Endothelial cell of umbilical vein (primary cell): ENCODE measurements around the gene MRPL44. TPM values are rescaled to one million over a fixed set of nuclear protein-coding genes. Genes with fewer than 3 reads are reported as not detected.

Experiments
- BruUV-seq: library from RNA; stranded (reverse); fragments of 400-500 nt; replicated peaks from 2 replicates; lab custom pipeline; 2021; lab: Mats Ljungman, UMichigan
- CTCF ChIA-PET: fragments of 300-600, 350-600 bp; sonication (Branson Sonifier 250); formaldehyde crosslinking; loops from one replicate; lab custom pipeline; 2021; ENCODE audit warnings: antibody characterized with exemption, inconsistent platforms; lab: Charles Lee
- POLR2A ChIA-PET: fragments of 300-600, 350-600 bp; sonication (Branson Sonifier 250); formaldehyde crosslinking; loops from one replicate; lab custom pipeline; 2021; ENCODE audit warnings: antibody characterized with exemption, inconsistent platforms; lab: Charles Lee
- DNase-seq: peaks from one replicate; pipeline ENCODE4 v3.0.0-alpha.2; 2011; ENCODE audit warnings: low read depth, low spot score
- FAIRE-seq: peaks from 2 replicates; lab custom pipeline; 2011; peaks lifted over from hg19 to GRCh38; lab: Jason Lieb, UNC
- H2AFZ ChIP-seq: 2 replicates; pipeline ENCODE4 v1.6.0; 2012; ENCODE audit warnings: low read depth, low read length, control low read depth, inconsistent platforms
- H3K27ac ChIP-seq: 2 replicates; pipeline ENCODE4 v1.5.1; 2011; ENCODE audit warnings: low read depth, mild to moderate bottlenecking, control low read depth, low read length, moderate library complexity; ENCODE audit not compliant: insufficient read depth
- H3K27me3 ChIP-seq, 2 experiments: 2 replicates each; pipeline versions ENCODE4 v1.6.0 to v1.6.1; 2011; ENCODE audit warnings: low read length in 2 of 2, mixed read lengths in 1 of 2; ENCODE audit not compliant: control insufficient read depth in 2 of 2, insufficient read depth in 2 of 2
- H3K36me3 ChIP-seq, 2 experiments: 2 replicates in 1 of 2; 3 replicates in 1 of 2; pipeline ENCODE4 v1.5.1; 2011; ENCODE audit warnings: low read length in 2 of 2, mild to moderate bottlenecking in 1 of 2, moderate library complexity in 1 of 2; ENCODE audit not compliant: control insufficient read depth in 2 of 2, insufficient read depth in 2 of 2; ENCODE audit errors: extremely low read depth in 1 of 2
- H3K4me1 ChIP-seq: 3 replicates; pipeline ENCODE4 v1.5.1; 2011; ENCODE audit warnings: mild to moderate bottlenecking, low read length; ENCODE audit not compliant: control insufficient read depth, insufficient read depth; ENCODE audit errors: extremely low read depth
- H3K4me2 ChIP-seq: 2 replicates; pipeline ENCODE4 v1.6.1; 2011; ENCODE audit warnings: low read length, control low read depth, mixed read lengths; ENCODE audit not compliant: insufficient read depth
- H3K4me3 ChIP-seq, 3 experiments: fragments of 200-600 bp in 1 of 3; sonication (generic), shearing (Covaris generic) in 1 of 3; replicated peaks in 1 of 3; 2 replicates each; pipeline ENCODE4 v1.5.1; 2011 to 2016; ENCODE audit warnings: control low read depth in 3 of 3, low read length in 3 of 3, mild to moderate bottlenecking in 2 of 3, inconsistent platforms in 1 of 3, low read depth in 1 of 3, moderate library complexity in 1 of 3; ENCODE audit not compliant: insufficient read depth in 1 of 3
- H3K79me2 ChIP-seq: 2 replicates; pipeline ENCODE4 v1.6.0; 2012; ENCODE audit warnings: low read length, inconsistent platforms; ENCODE audit not compliant: control insufficient read depth, insufficient read depth
- H3K9ac ChIP-seq: replicated peaks from 2 replicates; pipeline ENCODE3; 2011; ENCODE audit warnings: low read length, control low read depth; ENCODE audit not compliant: insufficient read depth; ENCODE audit errors: extremely low read depth
- H3K9me1 ChIP-seq: replicated peaks from 3 replicates; pipeline ENCODE4 v1.6.0; 2011; ENCODE audit warnings: mild to moderate bottlenecking, low read length; ENCODE audit not compliant: control insufficient read depth, insufficient read depth; ENCODE audit errors: extremely low read depth
- H3K9me3 ChIP-seq: replicated peaks from 2 replicates; pipeline ENCODE4 v1.5.1; 2012; ENCODE audit warnings: low read length, inconsistent platforms; ENCODE audit not compliant: control insufficient read depth, insufficient read depth
- H4K20me1 ChIP-seq: replicated peaks from 2 replicates; pipeline ENCODE3; 2011; ENCODE audit warnings: mild to moderate bottlenecking, low read length; ENCODE audit not compliant: control insufficient read depth, insufficient read depth; ENCODE audit errors: extremely low read depth
- EZH2 ChIP-seq: IDR thresholded peaks from 2 replicates; pipeline ENCODE4 v1.6.1; 2012; ENCODE audit warnings: borderline replicate concordance, low read depth, mild to moderate bottlenecking, moderate library complexity, low read length, inconsistent platforms; ENCODE audit not compliant: severe bottlenecking
- FOS ChIP-seq: IDR thresholded peaks from 2 replicates; pipeline ENCODE4 v1.6.1; 2011; ENCODE audit warnings: mild to moderate bottlenecking, low read length, moderate library complexity, borderline replicate concordance; ENCODE audit not compliant: insufficient read depth
- GATA2 ChIP-seq: IDR thresholded peaks from 2 replicates; pipeline ENCODE4 v1.7.0; 2011; ENCODE audit warnings: low read depth, mild to moderate bottlenecking, moderate library complexity, mixed read lengths, low read length; ENCODE audit not compliant: insufficient read length, insufficient read depth
- JUN ChIP-seq: IDR thresholded peaks from 2 replicates; pipeline ENCODE4 v1.6.1; 2011; ENCODE audit warnings: borderline replicate concordance, low read depth; ENCODE audit not compliant: insufficient read length, insufficient read depth
- MYC ChIP-seq: IDR thresholded peaks from one replicate; pipeline ENCODE4 v1.6.1; 2011; ENCODE audit warnings: mild to moderate bottlenecking, low read depth, low read length
- POLR2A ChIP-seq: IDR thresholded peaks from 2 replicates; pipeline ENCODE4 v1.6.1; 2012; ENCODE audit warnings: low read depth, mild to moderate bottlenecking, control low read depth, low read length
- POLR2AphosphoS5 ChIP-seq: IDR thresholded peaks from 2 replicates; pipeline ENCODE4 v1.6.1; 2012; ENCODE audit warnings: low read depth, mild to moderate bottlenecking, control low read depth, low read length, moderate library complexity; ENCODE audit not compliant: insufficient read depth
- dilution Hi-C: fragments of 300-500 bp; cut with MboI; formaldehyde crosslinking; loops from one replicate; pipeline ENCODE4 v1.15.0; 2019; ENCODE audit warnings: low sequenced_read_pairs; ENCODE audit not compliant: extremely low pct_ligation_motif_present
- intact Hi-C: fragments of 100-400 bp; cut with micrococcal nuclease; formaldehyde crosslinking; loops from one replicate; pipeline ENCODE4 v1.10.0; 2022
- polyA plus RNA-seq, 4 experiments: library from polyadenylated mRNA; depleted of rRNA in 3 of 4; stranded (reverse) in 3 of 4; unstranded in 1 of 4; fragments of >200 nt; gene quantifications; 2 replicates each; pipeline versions ENCODE4 v1.2.1 to v1.2.3, GENCODE V29; 2011 to 2012; ENCODE audit warnings: missing spikeins in 1 of 4
- total RNA-seq: library from RNA; stranded (reverse); gene quantifications from 2 replicates; pipeline ENCODE4 v1.2.3, GENCODE V29; 2021
- TF ChIP-seq, protein P1 (sequence below): IDR thresholded peaks from 2 replicates; pipeline ENCODE4 v1.6.1; 2011; ENCODE audit not compliant: insufficient read depth, insufficient read length
- TF ChIP-seq, protein P2 (sequence below), 2 donors: IDR thresholded peaks; 1 replicate in 1 of 2; 2 replicates in 1 of 2; pipeline ENCODE4 v1.5.1; 2011; ENCODE audit warnings: low read length in 2 of 2, mild to moderate bottlenecking in 2 of 2, moderate library complexity in 2 of 2, control low read depth in 1 of 2, inconsistent platforms in 1 of 2, low read depth in 1 of 2; ENCODE audit not compliant: insufficient read depth in 1 of 2; ENCODE audit errors: extremely low read depth in 1 of 2

The MRPL44 gene
- total and polyA plus RNA-seq, 2 donors (not counting 3 experiments of a cell fraction or from before 2014, with no cell fraction given): 19.2 to 27.7 TPM

DNA sequence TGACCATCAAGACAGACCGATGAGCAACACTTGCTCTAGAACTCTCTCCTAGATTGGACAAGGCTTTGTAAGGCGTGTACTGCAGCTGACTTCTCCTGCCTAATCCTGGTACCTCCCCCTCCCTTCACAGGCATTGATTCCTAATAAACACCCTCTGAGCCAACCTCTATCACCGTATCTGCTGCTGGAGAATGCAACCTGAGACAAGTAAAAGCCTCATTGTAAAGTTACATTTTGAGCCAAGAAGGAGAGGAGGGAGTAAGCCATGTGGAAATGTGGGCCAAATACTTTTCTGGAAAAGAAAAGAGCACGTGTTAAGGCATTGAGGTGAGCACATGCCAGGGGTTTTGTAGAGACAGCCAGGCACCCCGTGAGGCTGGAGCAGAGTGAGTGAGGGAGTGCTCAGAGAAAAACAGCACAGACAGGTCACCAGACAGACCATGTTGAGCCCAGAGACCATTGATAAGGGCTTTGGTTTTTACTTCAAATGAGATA, 9.5 kb upstream of the MRPL44 start:
- H4K20me1 ChIP-seq: no peaks in the 10 kb centered on the region
- BruUV-seq: no TSS peak
- no peak overlapping the region for H3K4me2 ChIP-seq
- H3K79me2 ChIP-seq: peaks cover 18% of the 10 kb centered on the region
- no peaks in the 10 kb centered on the region for H3K36me3 ChIP-seq
- POLR2A ChIA-PET: no interaction called here
- FAIRE-seq (no peak), DNase-seq (no peak)
- H3K4me3 ChIP-seq: no peak overlapping the region
- H3K9me1 ChIP-seq: no peaks in the 10 kb centered on the region
- no peaks in the 10 kb centered on the region for H3K9me3 ChIP-seq
- dilution Hi-C loops: no loop called here
- H2AFZ ChIP-seq: no peak overlapping the region
- CTCF ChIA-PET: no interaction called here
- no peaks in the 10 kb centered on the region for H3K27me3 ChIP-seq
- no peak overlapping the region for H3K27ac ChIP-seq
- TF ChIP-seq FOS (no peak), POLR2AphosphoS5 (no peak), MYC (no peak), EZH2 (no peak), JUN (no peak), GATA2 (no peak), POLR2A (no peak)
- TF ChIP-seq, protein P1, sequence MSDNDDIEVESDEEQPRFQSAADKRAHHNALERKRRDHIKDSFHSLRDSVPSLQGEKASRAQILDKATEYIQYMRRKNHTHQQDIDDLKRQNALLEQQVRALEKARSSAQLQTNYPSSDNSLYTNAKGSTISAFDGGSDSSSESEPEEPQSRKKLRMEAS: no peak
- TF ChIP-seq, protein P2, sequence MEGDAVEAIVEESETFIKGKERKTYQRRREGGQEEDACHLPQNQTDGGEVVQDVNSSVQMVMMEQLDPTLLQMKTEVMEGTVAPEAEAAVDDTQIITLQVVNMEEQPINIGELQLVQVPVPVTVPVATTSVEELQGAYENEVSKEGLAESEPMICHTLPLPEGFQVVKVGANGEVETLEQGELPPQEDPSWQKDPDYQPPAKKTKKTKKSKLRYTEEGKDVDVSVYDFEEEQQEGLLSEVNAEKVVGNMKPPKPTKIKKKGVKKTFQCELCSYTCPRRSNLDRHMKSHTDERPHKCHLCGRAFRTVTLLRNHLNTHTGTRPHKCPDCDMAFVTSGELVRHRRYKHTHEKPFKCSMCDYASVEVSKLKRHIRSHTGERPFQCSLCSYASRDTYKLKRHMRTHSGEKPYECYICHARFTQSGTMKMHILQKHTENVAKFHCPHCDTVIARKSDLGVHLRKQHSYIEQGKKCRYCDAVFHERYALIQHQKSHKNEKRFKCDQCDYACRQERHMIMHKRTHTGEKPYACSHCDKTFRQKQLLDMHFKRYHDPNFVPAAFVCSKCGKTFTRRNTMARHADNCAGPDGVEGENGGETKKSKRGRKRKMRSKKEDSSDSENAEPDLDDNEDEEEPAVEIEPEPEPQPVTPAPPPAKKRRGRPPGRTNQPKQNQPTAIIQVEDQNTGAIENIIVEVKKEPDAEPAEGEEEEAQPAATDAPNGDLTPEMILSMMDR (IDR thresholded peaks at IDR 0.05; ENCODE audit: extremely low read depth in 1 of 2, insufficient read depth in 1 of 2, low read depth in 1 of 2, low read length in 2 of 2): no peak
- peaks cover 14% of the 10 kb centered on the region for H3K4me1 ChIP-seq
- no peak overlapping the region for H3K9ac ChIP-seq
- intact Hi-C loops: loop anchor here (10.0 kb wide), 1 partner anchor 997 kb away; no protein-coding TSS in a partner anchor
